Ramos (cell line): ENCODE data around the gene SLC35G1.

Experiments used
- in situ Hi-C: fragments of 300-500 bp; cut with MboI; formaldehyde crosslinking; loops from one replicate; pipeline ENCODE4 v1.14.3; 2022; ENCODE audit warnings: low sequenced_read_pairs; ENCODE audit not compliant: unreplicated experiment

SLC35G1 gene, protein sequence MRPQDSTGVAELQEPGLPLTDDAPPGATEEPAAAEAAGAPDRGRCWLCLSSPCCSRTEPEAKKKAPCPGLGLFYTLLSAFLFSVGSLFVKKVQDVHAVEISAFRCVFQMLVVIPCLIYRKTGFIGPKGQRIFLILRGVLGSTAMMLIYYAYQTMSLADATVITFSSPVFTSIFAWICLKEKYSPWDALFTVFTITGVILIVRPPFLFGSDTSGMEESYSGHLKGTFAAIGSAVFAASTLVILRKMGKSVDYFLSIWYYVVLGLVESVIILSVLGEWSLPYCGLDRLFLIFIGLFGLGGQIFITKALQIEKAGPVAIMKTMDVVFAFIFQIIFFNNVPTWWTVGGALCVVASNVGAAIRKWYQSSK

DNA sequence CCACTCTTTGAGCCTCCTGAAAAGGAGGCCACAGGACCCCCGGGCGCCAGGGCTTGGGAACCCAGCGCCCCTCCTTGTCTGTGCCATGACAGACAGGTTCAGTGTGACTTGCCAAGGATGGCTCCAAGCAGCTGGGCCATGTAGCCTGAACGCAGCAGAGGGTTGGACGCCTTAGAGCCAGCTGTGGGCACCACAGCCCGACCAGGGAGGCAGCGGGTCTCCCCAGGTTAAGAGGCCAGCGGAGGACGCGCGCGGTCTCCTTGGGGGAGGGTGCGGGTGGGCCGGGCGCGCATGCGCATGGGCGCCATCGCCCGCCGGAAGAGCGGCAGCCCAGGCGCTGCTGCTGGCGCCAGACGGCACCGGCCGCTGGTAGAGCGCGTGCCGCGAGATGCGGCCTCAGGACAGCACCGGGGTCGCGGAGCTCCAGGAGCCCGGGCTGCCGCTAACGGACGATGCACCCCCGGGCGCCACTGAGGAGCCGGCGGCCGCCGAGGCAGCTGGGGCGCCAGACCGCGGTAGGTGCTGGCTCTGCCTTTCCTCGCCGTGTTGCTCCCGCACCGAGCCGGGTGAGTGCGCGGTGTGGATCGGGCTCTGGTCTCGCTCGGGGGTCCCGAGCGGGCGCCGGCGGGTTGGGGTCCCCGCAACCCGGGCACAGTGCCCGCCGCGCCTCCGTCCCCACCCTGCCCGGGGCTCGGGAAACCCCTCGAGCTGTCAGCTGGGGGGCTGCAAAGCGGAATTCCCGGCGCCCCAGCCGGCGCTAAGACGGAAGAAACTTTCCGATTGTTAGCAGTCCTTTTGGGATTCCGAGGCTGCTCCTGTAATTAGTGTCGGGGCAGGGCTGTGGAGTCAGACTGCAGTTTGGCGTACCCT, at the start of gene SLC35G1:
Gene SLC35G1 (plus strand): TSS at position 333 of the 870 bp plus-strand sequence. CDS start 56 bp downstream, at position 389.
- in situ Hi-C loops = no loop called here

GRCh38 chr10:93844979-93845626, 48.7 kb upstream of the SLC35G1 start:
- in situ Hi-C loops = no loop called here

GRCh38 chr10:93849593-93849992, 44.2 kb upstream of the SLC35G1 start:
- in situ Hi-C loops = no loop called here

- in situ Hi-C loops = no loop called here
These were observed 43.5 kb upstream of the SLC35G1 start for GRCh38 chr10:93850031-93851015.

GRCh38 chr10:93851169-93851568, 42.6 kb upstream of the SLC35G1 start:
- in situ Hi-C loops = no loop called here

DNA sequence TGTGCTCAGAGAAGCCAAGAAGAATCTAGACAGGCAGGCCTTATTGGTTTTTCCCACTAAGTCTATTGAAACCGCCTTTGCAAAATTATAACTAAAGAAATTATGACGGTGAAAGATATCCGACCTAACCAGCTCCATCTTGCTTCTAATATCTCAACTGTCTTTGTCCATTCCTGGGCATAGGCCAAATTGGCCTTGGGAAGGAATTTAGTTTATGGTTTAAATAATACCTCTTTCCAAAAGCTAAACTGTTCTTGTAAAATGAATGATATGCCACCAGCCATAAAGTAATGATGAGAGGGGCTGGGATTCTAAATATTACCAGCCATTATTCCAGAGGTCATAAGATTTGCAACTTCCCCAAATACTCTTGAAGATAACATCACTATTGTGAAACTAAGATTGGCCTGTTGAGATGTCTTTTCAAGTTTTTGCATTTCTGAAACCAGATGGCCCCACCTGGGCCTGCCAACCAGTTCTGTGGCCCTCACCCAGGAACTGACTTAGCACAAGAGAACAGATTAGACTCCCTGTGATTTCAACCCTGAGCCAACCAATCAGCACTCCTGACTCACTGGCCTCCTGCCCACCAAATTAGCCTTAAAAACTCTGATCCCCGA, 41.2 kb upstream of the SLC35G1 start:
- in situ Hi-C loops = no loop called here

DNA sequence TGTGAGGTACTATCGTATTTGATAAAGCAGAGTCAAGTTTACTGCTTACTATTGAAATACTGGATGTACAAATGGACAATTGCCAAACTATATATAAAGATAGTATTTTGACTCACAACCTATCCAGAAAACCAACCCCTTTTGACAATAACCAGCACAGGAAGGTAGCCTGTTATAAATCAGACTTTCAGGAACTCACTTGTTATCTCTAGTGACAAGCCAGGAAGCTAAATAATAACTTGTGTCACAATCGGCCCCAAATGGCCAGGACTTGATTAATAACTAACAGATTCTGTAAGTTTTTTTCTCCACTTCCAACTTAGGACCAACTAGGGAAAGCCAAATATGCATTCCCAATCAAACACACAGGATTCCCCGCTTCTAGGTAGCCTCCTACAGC, 38.8 kb upstream of the SLC35G1 start:
- in situ Hi-C loops = no loop called here

GRCh38 chr10:93856349-93857145, 37.2 kb upstream of the SLC35G1 start:
- in situ Hi-C loops = no loop called here

- in situ Hi-C loops = no loop called here
These were observed 34.6 kb upstream of the SLC35G1 start for GRCh38 chr10:93859049-93859655.

GRCh38 chr10:93861825-93862224, 32.0 kb upstream of the SLC35G1 start:
- in situ Hi-C loops = no loop called here

DNA sequence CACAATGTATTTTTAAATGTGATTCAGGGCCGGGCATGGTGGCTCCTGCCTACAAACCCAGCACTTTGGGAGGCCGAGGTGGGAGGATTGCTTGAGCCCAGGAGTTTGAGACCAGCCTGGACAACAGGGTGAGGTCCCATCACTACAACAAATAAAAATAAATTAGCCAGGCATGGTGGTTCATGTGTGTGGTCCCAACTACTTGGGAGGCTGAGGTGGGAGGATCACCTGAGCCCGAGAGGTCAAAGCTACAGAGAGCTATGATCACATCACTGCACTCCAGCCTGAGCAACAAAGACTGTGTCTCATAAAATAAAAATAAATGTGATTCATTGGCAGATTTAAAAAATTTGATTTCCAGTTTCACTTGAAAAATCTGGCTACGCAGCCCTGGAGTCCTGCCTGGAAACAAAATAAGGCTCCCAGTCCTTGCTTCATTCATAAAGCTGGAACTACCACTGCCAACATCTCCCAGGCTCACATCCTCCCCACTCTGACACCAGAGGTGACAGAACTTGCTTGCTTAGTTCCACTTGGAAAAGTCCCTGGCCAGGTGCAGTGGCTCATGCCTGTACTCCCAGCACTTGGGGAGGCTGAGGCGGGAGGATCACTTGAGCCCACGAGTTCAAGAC, 27.9 kb upstream of the SLC35G1 start:
- in situ Hi-C loops = no loop called here

- in situ Hi-C loops = no loop called here
These were observed 26.3 kb upstream of the SLC35G1 start for GRCh38 chr10:93867525-93867924.

- in situ Hi-C loops = no loop called here
These were observed 22.0 kb upstream of the SLC35G1 start for GRCh38 chr10:93871671-93872204.

- in situ Hi-C loops = no loop called here
These were observed 21.2 kb upstream of the SLC35G1 start for GRCh38 chr10:93872375-93873158.

DNA sequence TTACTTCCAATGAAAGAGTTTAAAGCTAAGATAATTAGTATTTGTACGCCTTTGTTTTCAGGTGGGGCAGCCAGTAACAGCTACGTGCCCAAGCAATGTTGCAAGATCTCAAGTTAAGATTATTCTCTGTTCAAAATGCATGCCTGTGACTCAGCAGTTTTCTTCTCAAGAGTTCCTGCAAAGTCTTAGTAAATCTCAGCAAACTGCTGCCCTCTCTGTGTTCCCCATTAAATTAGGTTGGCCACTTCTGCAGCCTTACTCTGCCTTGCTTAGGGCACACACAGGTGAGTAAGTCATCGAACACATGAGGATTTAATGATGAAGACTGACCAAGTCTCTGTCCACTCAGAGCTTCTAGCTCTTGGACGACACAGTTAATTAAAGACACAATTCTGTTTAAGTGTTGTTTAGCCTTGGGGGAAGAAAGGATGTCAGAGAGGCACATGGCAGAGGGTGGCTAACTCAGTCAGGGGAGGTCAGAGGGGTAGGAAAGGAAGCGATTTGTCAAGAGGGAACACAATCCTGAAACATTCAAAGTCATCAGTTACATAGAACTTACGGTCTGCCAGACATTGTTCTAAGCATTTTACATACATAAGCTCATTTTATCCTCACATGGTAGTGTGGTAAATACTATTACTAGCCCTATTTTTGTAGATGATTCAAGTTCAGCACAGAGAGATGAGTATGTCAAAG, 20.2 kb upstream of the SLC35G1 start:
- in situ Hi-C loops = no loop called here
